22Rv1 (cell line): Measurements from ENCODE around the gene RPA3.

Source experiments
- H3K27ac ChIP-seq: fragments of 450-650 bp; 2 replicates; pipeline ENCODE4 v1.5.1; 2017
- CTCF ChIP-seq: fragments of 450-650 bp; IDR thresholded peaks from 2 replicates; pipeline ENCODE4 v1.5.1; 2017; ENCODE audit warnings: mild to moderate bottlenecking
- ZFX ChIP-seq: fragments of 450-650 bp; IDR thresholded peaks from 2 replicates; pipeline ENCODE4 v1.6.1; 2017; ENCODE audit warnings: antibody characterized with exemption, borderline replicate concordance

Gene RPA3

GRCh38 chr7:7742223-7742622 lies 23.8 kb upstream of the RPA3 start:
- TF ChIP-seq ZFX (no peak), CTCF (peak; percentile 26; the same call in 1 of the 2 replicates)
- no peak overlapping the region for H3K27ac ChIP-seq

- no peak overlapping the region for H3K27ac ChIP-seq
- TF ChIP-seq ZFX: no peak
- TF ChIP-seq CTCF: no peak
Observed at GRCh38 chr7:7740037-7740355, 21.6 kb upstream of the RPA3 start.

GRCh38 chr7:7739204-7740036 lies 21.0 kb upstream of the RPA3 start:
- no peak for TF ChIP-seq ZFX
- no peak for TF ChIP-seq CTCF
- H3K27ac ChIP-seq: no peak overlapping the region

GRCh38 chr7:7738622-7739021 lies 20.2 kb upstream of the RPA3 start:
- no peak for TF ChIP-seq CTCF
- TF ChIP-seq ZFX: no peak
- H3K27ac ChIP-seq: no peak overlapping the region

- no peak for TF ChIP-seq ZFX
- no peak for TF ChIP-seq CTCF
- no peak overlapping the region for H3K27ac ChIP-seq
Observed at GRCh38 chr7:7738177-7738576, 19.8 kb upstream of the RPA3 start.

GRCh38 chr7:7737674-7738073 lies 19.3 kb upstream of the RPA3 start:
- TF ChIP-seq ZFX (no peak), CTCF (no peak)
- no peak overlapping the region for H3K27ac ChIP-seq

GRCh38 chr7:7736671-7737070 lies 18.3 kb upstream of the RPA3 start:
- H3K27ac ChIP-seq: no peak overlapping the region
- TF ChIP-seq ZFX: no peak
- TF ChIP-seq CTCF: no peak
